HG03095 (cell line): Measurements from ENCODE around the gene DRG1.
A peak's percentile ranks its signal among the peaks of the same experiment; 100 is the strongest.
"Not testable (repeated sequence)": the region's sequence is repeated elsewhere in the genome, so short reads cannot be mapped to it uniquely, and the experiment has no call there.

Experiments
- ATAC-seq: cut with Tn5 transposase; IDR thresholded peaks from one replicate; pipeline ENCODE4 v1.9.1; 2021; ENCODE audit warnings: moderate library complexity; ENCODE audit not compliant: unreplicated experiment

The DRG1 gene

DNA sequence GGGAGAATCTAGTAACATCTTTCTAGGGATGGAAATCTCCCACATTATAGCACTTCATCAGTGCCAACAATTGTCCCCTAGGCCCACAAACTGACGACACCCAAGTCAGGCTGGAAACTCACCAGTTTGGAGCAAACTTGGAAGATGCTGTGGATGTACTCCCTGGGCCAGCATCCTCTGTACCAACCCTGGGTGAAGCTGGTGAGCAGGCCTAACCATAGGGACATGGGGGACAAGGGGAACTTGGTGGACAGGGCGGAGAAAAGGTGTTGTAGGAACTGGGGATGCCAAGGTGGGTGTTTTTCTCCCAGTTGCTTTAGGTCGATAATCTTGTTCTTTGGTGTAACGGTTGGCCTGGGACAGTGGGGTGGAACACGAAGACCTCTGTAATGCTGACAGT lies 42.2 kb downstream of the DRG1 start:
- ATAC-seq = no peak

- no peak for ATAC-seq
These were observed 43.5 kb downstream of the DRG1 start for GRCh38 chr22:31442768-31443489.

- ATAC-seq = no peak
These were observed 44.1 kb downstream of the DRG1 start for GRCh38 chr22:31443516-31443915.

GRCh38 chr22:31445642-31446041 lies 46.2 kb downstream of the DRG1 start:
- no peak for ATAC-seq

DNA sequence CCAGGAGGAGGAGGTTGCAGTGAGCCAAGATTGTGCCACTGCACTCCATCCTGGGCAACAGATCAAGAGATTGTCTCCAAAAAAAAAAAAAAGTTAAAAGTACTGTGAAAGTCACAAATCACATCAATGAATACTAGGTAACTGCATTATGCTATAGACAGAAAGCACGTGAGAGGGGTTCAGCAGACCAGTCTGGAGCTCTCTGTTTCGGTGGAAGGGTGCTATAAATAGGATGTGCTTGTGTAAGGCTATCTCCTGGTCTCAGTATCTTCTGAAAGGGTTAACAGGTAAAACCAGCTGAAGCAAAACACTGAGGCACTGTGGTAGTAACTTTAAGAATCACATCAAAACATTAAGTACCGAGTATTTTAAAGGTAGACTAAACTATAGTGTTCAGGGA lies 46.8 kb downstream of the DRG1 start:
- ATAC-seq = no peak

- ATAC-seq = no peak
These were observed 47.4 kb downstream of the DRG1 start for GRCh38 chr22:31446767-31447166.

DNA sequence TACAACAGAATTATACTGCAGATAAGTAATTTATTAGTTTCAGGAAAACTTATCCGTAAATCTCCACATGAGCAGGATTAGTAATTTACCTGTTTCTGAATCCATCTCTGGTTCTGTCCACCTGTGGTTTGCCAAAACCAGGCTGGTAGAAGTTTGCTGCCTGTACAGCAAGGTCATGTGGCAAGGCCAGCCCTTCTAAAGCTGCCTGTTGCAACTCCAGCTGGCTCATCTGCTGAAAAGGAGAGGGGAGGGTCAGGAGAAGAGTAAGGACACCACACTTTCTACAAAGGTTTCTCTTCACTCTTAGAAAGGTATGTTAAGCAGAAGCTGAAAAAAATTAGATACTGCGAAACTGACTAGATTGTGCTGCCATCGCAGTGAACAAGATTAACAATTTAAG lies 47.9 kb downstream of the DRG1 start:
- ATAC-seq = no peak

GRCh38 chr22:31448382-31448781 lies 49.0 kb downstream of the DRG1 start:
- no peak for ATAC-seq

DNA sequence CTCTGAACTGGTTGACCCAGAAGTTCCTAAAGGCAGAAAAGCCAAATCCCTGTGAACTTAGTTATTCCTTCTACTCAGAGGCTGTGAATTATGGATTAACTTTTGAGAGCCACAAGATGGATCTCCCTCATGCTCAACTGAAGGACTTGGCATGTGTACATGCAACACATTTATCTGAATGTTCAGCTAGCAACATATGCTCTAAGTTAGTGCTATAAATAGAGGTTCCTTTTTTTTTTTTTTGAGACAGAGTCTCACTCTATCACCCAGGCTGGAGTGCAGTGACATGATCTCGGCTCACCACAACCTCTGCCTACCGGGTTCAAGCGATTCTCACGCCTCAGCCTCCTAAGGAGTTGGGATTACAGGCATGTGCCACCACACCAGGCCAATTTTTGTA lies 50.1 kb downstream of the DRG1 start:
- ATAC-seq = no peak

GRCh38 chr22:31451709-31452571 lies 52.5 kb downstream of the DRG1 start:
- ATAC-seq = no peak

GRCh38 chr22:31461699-31462098 lies 62.3 kb downstream of the DRG1 start:
- no peak for ATAC-seq

- ATAC-seq = no peak
These were observed 65.9 kb downstream of the DRG1 start for GRCh38 chr22:31465307-31465706.

GRCh38 chr22:31474743-31475142 lies 75.3 kb downstream of the DRG1 start:
- no peak for ATAC-seq

GRCh38 chr22:31475800-31476199 lies 76.4 kb downstream of the DRG1 start:
- no peak for ATAC-seq

GRCh38 chr22:31477329-31477728 lies 77.9 kb downstream of the DRG1 start:
- peak; percentile 73 for ATAC-seq

DNA sequence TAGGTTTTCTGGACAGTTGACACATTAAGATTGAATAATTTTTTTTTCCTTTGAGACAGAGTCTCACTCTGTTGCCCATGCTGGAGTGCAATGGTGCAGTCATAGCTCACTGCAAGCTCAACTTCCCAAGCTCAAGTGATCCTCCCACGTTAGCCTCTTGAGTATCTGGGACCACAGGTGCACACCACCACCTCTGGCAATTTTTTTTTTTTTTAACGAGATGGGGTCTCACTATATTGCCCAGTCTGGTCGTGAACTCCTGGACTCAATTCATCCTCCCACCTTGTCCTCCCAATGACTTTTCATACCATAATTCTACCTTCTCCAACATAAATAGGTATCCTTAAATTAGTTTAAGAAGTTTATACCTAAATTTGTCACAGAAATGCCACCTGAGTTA lies 81.7 kb downstream of the DRG1 start:
- no peak for ATAC-seq

DNA sequence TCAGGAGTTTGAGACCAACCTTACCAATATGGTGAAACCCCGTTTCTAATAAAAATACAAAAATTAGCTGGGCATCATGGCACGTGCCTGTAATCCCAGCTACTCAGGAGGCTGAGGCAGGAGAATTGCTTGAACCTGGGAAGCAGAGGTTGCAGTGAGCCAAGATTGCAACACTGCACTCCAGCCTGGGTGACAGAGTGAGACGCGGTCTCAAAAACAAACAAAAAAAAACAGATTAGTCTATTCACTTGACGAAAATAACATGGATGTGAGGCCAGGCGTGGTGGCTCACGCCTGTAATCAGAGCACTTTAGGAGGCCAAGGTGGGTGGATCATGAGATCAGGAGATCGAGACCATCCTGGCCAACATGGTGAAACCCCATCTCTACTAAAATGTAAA lies 83.1 kb downstream of the DRG1 start:
- not testable (repeated sequence) for ATAC-seq
